DOHH2 (cell line): ENCODE measurements around the gene ORM1.

Source experiments
- H3F3A ChIP-seq: fragments of 200-600 bp; sonication (generic), shearing (Covaris generic); 2 replicates; pipeline ENCODE4 v1.6.0; 2016; ENCODE audit warnings: antibody characterized with exemption, mild to moderate bottlenecking; ENCODE audit not compliant: control insufficient read depth, insufficient read depth
- H3K27ac ChIP-seq: fragments of 200-600 bp; sonication (generic); 2 replicates; pipeline ENCODE4 v1.5.1; 2014; ENCODE audit warnings: low read depth, mild to moderate bottlenecking, low read length, moderate library complexity
- H3K27me3 ChIP-seq: fragments of 200-600 bp; sonication (generic); 2 replicates; pipeline ENCODE4 v1.6.1; 2014; ENCODE audit warnings: mild to moderate bottlenecking, low read length, mixed read lengths; ENCODE audit not compliant: control insufficient read depth
- H3K36me3 ChIP-seq: fragments of 200-600 bp; sonication (generic); 2 replicates; pipeline ENCODE4 v1.6.1; 2014; ENCODE audit warnings: mild to moderate bottlenecking, low read length, moderate library complexity, mixed read lengths; ENCODE audit not compliant: control insufficient read depth
- H3K4me1 ChIP-seq: fragments of 200-600 bp; sonication (generic); 2 replicates; pipeline ENCODE4 v1.6.1; 2014; ENCODE audit warnings: mild to moderate bottlenecking, low read length, mixed read lengths; ENCODE audit not compliant: control insufficient read depth
- H3K4me2 ChIP-seq: fragments of 200-600 bp; sonication (generic); 2 replicates; pipeline ENCODE4 v1.6.0; 2014; ENCODE audit warnings: mild to moderate bottlenecking, low read length, moderate library complexity
- H3K4me3 ChIP-seq: fragments of 200-600 bp; sonication (generic); 2 replicates; pipeline ENCODE4 v1.5.1; 2014; ENCODE audit warnings: mild to moderate bottlenecking, low read length, mixed read lengths
- H3K79me2 ChIP-seq: fragments of 200-600 bp; sonication (generic); 2 replicates; pipeline ENCODE4 v1.6.1; 2014; ENCODE audit warnings: mild to moderate bottlenecking, low read length, mixed read lengths; ENCODE audit not compliant: control insufficient read depth
- H3K9me2 ChIP-seq: fragments of 200-600 bp; sonication (generic); replicated peaks from 2 replicates; pipeline ENCODE4 v1.6.1; 2014; ENCODE audit warnings: mild to moderate bottlenecking, low read length, mixed read lengths; ENCODE audit not compliant: control insufficient read depth
- H3K9me3 ChIP-seq: fragments of 200-600 bp; sonication (generic); 2 replicates; pipeline ENCODE4 v1.6.1; 2014; ENCODE audit warnings: antibody characterized with exemption, low read length, mixed read lengths; ENCODE audit not compliant: control insufficient read depth, insufficient read depth
- H4K20me1 ChIP-seq: fragments of 200-600 bp; sonication (generic); 2 replicates; pipeline ENCODE4 v1.6.0; 2014; ENCODE audit warnings: low read depth, mild to moderate bottlenecking, antibody characterized with exemption, low read length, moderate library complexity; ENCODE audit not compliant: control insufficient read depth, insufficient read depth
- EZH2phosphoT487 ChIP-seq: fragments of 200-600 bp; sonication (generic); IDR thresholded peaks from 2 replicates; pipeline ENCODE4 v1.6.1; 2017; ENCODE audit warnings: borderline replicate concordance, mild to moderate bottlenecking, antibody characterized with exemption, low read length, moderate library complexity, mixed read lengths
- TF ChIP-seq, protein P1 (sequence below): fragments of 200-600 bp; sonication (generic); IDR thresholded peaks from one replicate; pipeline ENCODE4 v1.5.1; 2014; ENCODE audit warnings: antibody characterized with exemption, mild to moderate bottlenecking, low read depth, low read length; ENCODE audit not compliant: poor library complexity, severe bottlenecking

The ORM1 gene

DNA sequence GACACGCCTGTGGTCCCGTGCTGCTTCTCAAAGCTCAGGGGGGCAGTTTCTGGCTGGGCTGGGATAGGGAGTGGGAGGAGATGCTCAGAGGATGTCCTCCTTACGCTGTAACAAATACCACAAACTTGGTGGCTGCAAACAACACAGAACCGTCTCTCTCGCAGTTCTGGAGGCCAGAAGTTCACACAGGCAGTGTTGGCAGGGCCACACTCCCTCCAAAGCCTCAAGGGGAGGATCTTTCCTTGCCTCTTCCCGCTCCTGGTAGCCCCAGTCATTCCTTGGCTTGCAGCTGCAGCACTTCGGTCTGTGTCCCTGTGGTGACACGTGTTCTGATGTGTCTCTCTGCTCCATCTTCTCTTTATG lies 10.4 kb upstream of the ORM1 start:
- H3K4me3 ChIP-seq: no peak overlapping the region
- H3K27me3 ChIP-seq: no peaks in the 10 kb centered on the region
- no peak overlapping the region for H3K27ac ChIP-seq
- H3K79me2 ChIP-seq: no peaks in the 10 kb centered on the region
- no peak for TF ChIP-seq EZH2phosphoT487
- TF ChIP-seq, protein P1, sequence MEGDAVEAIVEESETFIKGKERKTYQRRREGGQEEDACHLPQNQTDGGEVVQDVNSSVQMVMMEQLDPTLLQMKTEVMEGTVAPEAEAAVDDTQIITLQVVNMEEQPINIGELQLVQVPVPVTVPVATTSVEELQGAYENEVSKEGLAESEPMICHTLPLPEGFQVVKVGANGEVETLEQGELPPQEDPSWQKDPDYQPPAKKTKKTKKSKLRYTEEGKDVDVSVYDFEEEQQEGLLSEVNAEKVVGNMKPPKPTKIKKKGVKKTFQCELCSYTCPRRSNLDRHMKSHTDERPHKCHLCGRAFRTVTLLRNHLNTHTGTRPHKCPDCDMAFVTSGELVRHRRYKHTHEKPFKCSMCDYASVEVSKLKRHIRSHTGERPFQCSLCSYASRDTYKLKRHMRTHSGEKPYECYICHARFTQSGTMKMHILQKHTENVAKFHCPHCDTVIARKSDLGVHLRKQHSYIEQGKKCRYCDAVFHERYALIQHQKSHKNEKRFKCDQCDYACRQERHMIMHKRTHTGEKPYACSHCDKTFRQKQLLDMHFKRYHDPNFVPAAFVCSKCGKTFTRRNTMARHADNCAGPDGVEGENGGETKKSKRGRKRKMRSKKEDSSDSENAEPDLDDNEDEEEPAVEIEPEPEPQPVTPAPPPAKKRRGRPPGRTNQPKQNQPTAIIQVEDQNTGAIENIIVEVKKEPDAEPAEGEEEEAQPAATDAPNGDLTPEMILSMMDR: no peak
- H3K9me2 ChIP-seq: no peaks in the 10 kb centered on the region
- H4K20me1 ChIP-seq: no peaks in the 10 kb centered on the region
- no peaks in the 10 kb centered on the region for H3K36me3 ChIP-seq
- no peaks in the 10 kb centered on the region for H3K9me3 ChIP-seq
- no peak overlapping the region for H3K4me2 ChIP-seq
- no peaks in the 10 kb centered on the region for H3F3A ChIP-seq
- H3K4me1 ChIP-seq: no peaks in the 10 kb centered on the region

DNA sequence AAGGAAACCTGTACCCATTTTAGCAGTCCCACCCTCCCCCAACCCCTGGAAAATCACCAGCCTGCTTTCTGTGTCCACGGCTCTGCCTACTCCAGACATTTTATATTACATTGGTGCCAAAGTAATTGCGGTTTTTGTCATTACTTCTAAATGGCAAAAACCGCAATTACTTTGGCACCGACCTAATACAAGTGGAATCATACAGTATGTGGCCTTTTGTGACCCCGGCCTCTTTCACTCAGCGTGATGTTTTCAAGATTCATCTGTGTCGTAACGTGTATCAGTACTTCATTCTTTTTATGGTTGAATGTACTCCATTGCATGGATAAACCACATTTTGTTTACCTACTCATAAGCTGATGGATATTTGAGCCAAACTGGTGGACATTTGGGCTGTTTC lies 9.7 kb upstream of the ORM1 start:
- no peaks in the 10 kb centered on the region for H3K79me2 ChIP-seq
- H3K4me1 ChIP-seq: no peaks in the 10 kb centered on the region
- no peak overlapping the region for H3K4me3 ChIP-seq
- no peak overlapping the region for H3K27ac ChIP-seq
- no peaks in the 10 kb centered on the region for H3K9me2 ChIP-seq
- TF ChIP-seq, protein P1: no peak
- no peak for TF ChIP-seq EZH2phosphoT487
- no peak overlapping the region for H3K4me2 ChIP-seq
- no peaks in the 10 kb centered on the region for H3K36me3 ChIP-seq
- no peaks in the 10 kb centered on the region for H3K27me3 ChIP-seq
- H3F3A ChIP-seq: no peaks in the 10 kb centered on the region
- no peaks in the 10 kb centered on the region for H4K20me1 ChIP-seq
- H3K9me3 ChIP-seq: no peaks in the 10 kb centered on the region

DNA sequence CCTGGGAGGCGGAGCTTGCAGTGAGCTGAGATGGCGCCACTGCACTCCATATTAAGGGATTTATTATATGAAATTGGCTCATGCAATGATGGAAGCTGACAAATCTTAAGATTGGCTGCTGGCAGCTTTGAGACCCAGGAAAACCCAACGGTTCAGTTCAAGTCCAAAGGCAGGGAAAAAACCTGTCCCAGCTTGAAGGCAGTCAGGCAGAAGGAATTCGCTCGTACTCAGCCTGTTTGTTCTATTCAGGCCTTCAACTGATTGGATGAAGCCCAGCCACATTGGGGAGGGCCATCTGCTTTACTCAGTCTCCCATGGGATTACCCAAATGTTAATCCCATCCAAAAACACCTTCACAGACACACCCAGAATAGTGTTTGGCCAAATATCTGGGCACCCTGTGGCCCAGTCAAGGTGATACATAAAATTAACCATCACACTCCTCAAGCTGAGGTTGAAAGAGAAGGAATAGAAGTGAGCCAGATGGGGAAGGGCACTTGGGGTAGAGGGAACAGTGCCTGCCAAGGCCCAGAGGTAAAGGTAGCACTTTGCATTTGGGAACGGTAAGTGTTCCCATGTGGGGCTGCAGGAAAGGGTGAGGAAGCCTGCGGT lies 8.5 kb upstream of the ORM1 start:
- no peak overlapping the region for H3K4me2 ChIP-seq
- H3K36me3 ChIP-seq: no peaks in the 10 kb centered on the region
- TF ChIP-seq, protein P1: no peak
- TF ChIP-seq EZH2phosphoT487: no peak
- no peaks in the 10 kb centered on the region for H3K4me1 ChIP-seq
- no peaks in the 10 kb centered on the region for H3K79me2 ChIP-seq
- no peaks in the 10 kb centered on the region for H3K27me3 ChIP-seq
- no peak overlapping the region for H3K4me3 ChIP-seq
- no peaks in the 10 kb centered on the region for H3F3A ChIP-seq
- H4K20me1 ChIP-seq: no peaks in the 10 kb centered on the region
- no peak overlapping the region for H3K27ac ChIP-seq
- H3K9me2 ChIP-seq: no peaks in the 10 kb centered on the region
- H3K9me3 ChIP-seq: no peaks in the 10 kb centered on the region
